Hepatocyte (in vitro differentiated cells): ENCODE results near the gene RAD51D. TPM values are rescaled to one million over a fixed set of nuclear protein-coding genes. Genes with fewer than 3 reads are reported as not detected.

Source experiments
- DNase-seq: peaks from one replicate; pipeline ENCODE4 v3.0.0-alpha.2; 2016; ENCODE audit warnings: low spot score
- H2AFZ ChIP-seq: fragments of 200-600 bp; sonication (generic); 2 replicates; pipeline ENCODE4 v1.6.0; 2016; ENCODE audit warnings: antibody characterized with exemption, mild to moderate bottlenecking
- H3K27ac ChIP-seq: fragments of 200-600 bp; sonication (generic); 2 replicates; pipeline ENCODE4 v1.5.1; 2016; ENCODE audit warnings: mild to moderate bottlenecking
- H3K27me3 ChIP-seq: fragments of 200-600 bp; sonication (generic); 2 replicates; pipeline ENCODE4 v1.6.1; 2016
- H3K36me3 ChIP-seq: fragments of 200-600 bp; sonication (generic); replicated peaks from 2 replicates; pipeline ENCODE4 v1.5.1; 2016; ENCODE audit warnings: low read depth; ENCODE audit not compliant: insufficient read depth
- H3K4me1 ChIP-seq: fragments of 200-600 bp; sonication (generic); 2 replicates; pipeline ENCODE4 v1.5.1; 2016; ENCODE audit warnings: mild to moderate bottlenecking, moderate library complexity; ENCODE audit not compliant: insufficient read depth
- H3K4me2 ChIP-seq: fragments of 200-600 bp; sonication (generic); 2 replicates; pipeline ENCODE4 v1.6.0; 2016
- H3K4me3 ChIP-seq: fragments of 200-600 bp; sonication (generic); 2 replicates; pipeline ENCODE4 v1.5.1; 2016; ENCODE audit warnings: mild to moderate bottlenecking
- H3K79me2 ChIP-seq: fragments of 200-600 bp; sonication (generic); 2 replicates; pipeline ENCODE4 v1.6.0; 2017; ENCODE audit warnings: mild to moderate bottlenecking
- H3K9me2 ChIP-seq: fragments of 200-600 bp; sonication (generic); replicated peaks from 2 replicates; pipeline ENCODE4 v1.6.0; 2017; ENCODE audit warnings: mild to moderate bottlenecking; ENCODE audit not compliant: insufficient read depth
- H3K9me3 ChIP-seq: fragments of 200-600 bp; sonication (generic); 2 replicates; pipeline ENCODE4 v1.5.1; 2016; ENCODE audit warnings: low read depth, mild to moderate bottlenecking
- H4K20me1 ChIP-seq: fragments of 200-600 bp; sonication (generic); 2 replicates; pipeline ENCODE4 v1.6.0; 2016; ENCODE audit warnings: mild to moderate bottlenecking; ENCODE audit not compliant: insufficient read depth, poor library complexity, severe bottlenecking
- EZH2 ChIP-seq: fragments of 200-600 bp; sonication (generic); IDR thresholded peaks from 2 replicates; pipeline ENCODE4 v1.6.1; 2016; ENCODE audit warnings: antibody characterized with exemption, mild to moderate bottlenecking, borderline replicate concordance
- EZH2phosphoT487 ChIP-seq: fragments of 200-600 bp; sonication (generic); IDR thresholded peaks from one replicate; pipeline ENCODE4 v1.6.1; 2018; ENCODE audit warnings: antibody characterized with exemption, mild to moderate bottlenecking, low read depth, moderate library complexity; ENCODE audit not compliant: unreplicated experiment, severe bottlenecking
- whole genome bisulfite sequencing: methylation state at CpG from one replicate; pipeline ENCODE4 v1.1.6; 2016; ENCODE audit warnings: low lambda C conversion rate; ENCODE audit errors: missing lambda C conversion rate; 5-methylcytosine and 5-hydroxymethylcytosine counted together
- polyA plus RNA-seq: library from polyadenylated mRNA; unstranded; fragments of >200 nt; fragmentation: Nextera tagmentation; extraction: Ambion mirVana; gene quantifications from 2 replicates; pipeline ENCODE4 v1.2.1, GENCODE V29; 2016
- total RNA-seq: library from RNA; depleted of rRNA; stranded (reverse); fragments of >200 nt; gene quantifications from 2 replicates; pipeline ENCODE4 v1.2.3, GENCODE V29; 2014
- TF ChIP-seq, protein P1 (sequence below): fragments of 200-600 bp; sonication (generic); IDR thresholded peaks from 2 replicates; pipeline ENCODE4 v1.5.1; 2016; ENCODE audit warnings: antibody characterized with exemption, mild to moderate bottlenecking; ENCODE audit not compliant: poor library complexity

RAD51D gene
- total and polyA plus RNA-seq, 2 experiments from 2014 or later, result 7.1 to 9.9 TPM

DNA sequence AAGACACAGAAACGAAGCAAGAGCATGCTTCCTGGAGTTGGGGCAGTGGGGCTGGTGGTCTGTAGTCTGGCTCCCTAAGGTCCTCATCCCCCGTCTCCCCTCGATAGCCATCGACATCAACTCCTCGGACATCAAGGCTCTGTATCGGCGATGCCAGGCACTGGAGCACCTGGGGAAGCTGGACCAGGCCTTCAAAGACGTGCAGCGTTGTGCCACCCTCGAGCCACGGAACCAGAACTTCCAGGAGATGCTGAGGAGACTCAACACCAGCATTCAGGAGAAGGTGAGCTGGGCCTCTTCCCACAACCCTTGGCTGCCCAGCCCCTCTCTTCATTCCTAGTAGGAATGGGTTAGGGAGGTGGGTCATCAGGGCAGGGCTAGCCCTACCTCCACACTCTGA lies 30.3 kb upstream of the RAD51D start:
- no peaks in the 10 kb centered on the region for H4K20me1 ChIP-seq
- H3K27me3 ChIP-seq, result no peaks in the 10 kb centered on the region
- no peaks in the 10 kb centered on the region for H3K79me2 ChIP-seq
- H2AFZ ChIP-seq, result no peak overlapping the region
- TF ChIP-seq EZH2phosphoT487 (no peak), EZH2 (no peak)
- TF ChIP-seq, protein P1, sequence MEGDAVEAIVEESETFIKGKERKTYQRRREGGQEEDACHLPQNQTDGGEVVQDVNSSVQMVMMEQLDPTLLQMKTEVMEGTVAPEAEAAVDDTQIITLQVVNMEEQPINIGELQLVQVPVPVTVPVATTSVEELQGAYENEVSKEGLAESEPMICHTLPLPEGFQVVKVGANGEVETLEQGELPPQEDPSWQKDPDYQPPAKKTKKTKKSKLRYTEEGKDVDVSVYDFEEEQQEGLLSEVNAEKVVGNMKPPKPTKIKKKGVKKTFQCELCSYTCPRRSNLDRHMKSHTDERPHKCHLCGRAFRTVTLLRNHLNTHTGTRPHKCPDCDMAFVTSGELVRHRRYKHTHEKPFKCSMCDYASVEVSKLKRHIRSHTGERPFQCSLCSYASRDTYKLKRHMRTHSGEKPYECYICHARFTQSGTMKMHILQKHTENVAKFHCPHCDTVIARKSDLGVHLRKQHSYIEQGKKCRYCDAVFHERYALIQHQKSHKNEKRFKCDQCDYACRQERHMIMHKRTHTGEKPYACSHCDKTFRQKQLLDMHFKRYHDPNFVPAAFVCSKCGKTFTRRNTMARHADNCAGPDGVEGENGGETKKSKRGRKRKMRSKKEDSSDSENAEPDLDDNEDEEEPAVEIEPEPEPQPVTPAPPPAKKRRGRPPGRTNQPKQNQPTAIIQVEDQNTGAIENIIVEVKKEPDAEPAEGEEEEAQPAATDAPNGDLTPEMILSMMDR, result no peak
- no peak overlapping the region for H3K27ac ChIP-seq
- no peaks in the 10 kb centered on the region for H3K9me3 ChIP-seq
- no peak overlapping the region for H3K4me3 ChIP-seq
- H3K9me2 ChIP-seq, result no peaks in the 10 kb centered on the region
- H3K4me2 ChIP-seq, result no peak overlapping the region
- peaks cover 3% of the 10 kb centered on the region for H3K4me1 ChIP-seq
- no peaks in the 10 kb centered on the region for H3K36me3 ChIP-seq
- no peak for DNase-seq
- WGBS, result 98% methylated on average over 11 of the region's 11 CpGs

DNA sequence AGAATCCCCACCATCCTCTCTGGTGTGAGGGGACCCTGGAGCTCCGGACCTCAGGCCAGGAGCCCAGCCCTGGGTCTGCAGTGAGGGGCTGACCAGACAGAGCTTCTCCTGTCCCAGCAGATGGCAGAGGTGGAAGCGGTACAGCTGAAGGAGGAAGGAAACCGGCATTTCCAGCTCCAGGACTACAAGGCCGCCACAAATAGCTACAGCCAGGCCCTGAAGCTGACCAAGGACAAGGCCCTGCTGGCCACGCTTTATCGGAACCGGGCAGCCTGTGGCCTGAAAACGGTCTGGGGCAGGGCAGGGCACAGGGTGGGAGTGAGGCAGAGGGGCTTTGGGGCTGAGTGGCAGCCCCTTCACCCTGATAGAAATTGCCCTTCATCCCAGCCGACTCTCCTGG lies 28.5 kb upstream of the RAD51D start:
- WGBS, result 74% methylated on average over 9 of the region's 9 CpGs
- Histone ChIP-seq H4K20me1 (no peaks in the 10 kb centered on the region), H3K36me3 (no peaks in the 10 kb centered on the region), H3K27me3 (no peaks in the 10 kb centered on the region), H3K9me2 (no peaks in the 10 kb centered on the region), H3K79me2 (no peaks in the 10 kb centered on the region), H3K9me3 (no peaks in the 10 kb centered on the region), H3K27ac (no peak overlapping the region), H3K4me1 (no peaks in the 10 kb centered on the region), H3K4me3 (no peak overlapping the region), H3K4me2 (no peak overlapping the region), H2AFZ (no peak overlapping the region)
- TF ChIP-seq, protein P1, result no peak
- TF ChIP-seq EZH2phosphoT487, result no peak
- TF ChIP-seq EZH2, result no peak
- DNase-seq, result no peak

DNA sequence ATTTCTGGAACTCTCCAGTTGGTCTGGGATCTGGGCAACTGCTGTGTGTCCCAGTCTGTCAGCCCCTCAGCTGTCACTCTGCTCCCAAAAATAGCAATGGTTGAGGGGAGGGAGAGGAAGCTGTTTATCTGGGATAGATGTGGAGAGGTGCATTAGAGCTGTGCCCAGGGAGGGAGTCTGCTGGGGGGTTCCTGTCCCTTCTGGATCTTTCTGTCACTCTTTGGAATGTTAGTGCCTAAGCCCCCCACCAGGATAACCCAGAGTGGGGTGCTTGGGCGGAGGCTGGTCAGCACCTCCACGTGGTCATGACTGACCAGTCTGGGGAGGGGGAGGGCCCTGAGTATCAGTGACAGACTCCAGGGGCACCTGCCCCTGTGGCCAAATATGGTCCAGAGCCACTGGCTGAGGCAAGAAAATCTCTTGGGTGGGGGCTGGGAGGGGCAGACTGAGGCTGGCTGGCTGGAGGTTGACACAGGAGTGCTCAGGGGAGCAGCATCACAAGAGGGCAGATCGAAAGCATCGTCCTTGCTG lies 27.8 kb upstream of the RAD51D start, which contains the start of gene UNC45B:
Gene UNC45B (plus strand): TSS at position 443 of the 531 bp plus-strand sequence. CDS start 447 bp downstream, outside the sequence.
- Histone ChIP-seq H3K9me2 (no peaks in the 10 kb centered on the region), H3K4me2 (no peak within 1 kb of the TSS), H3K79me2 (no peaks in the 10 kb centered on the region), H3K4me1 (no peaks in the 10 kb centered on the region), H3K9me3 (no peaks in the 10 kb centered on the region), H3K36me3 (no peaks in the 10 kb centered on the region), H2AFZ (no peak within 1 kb of the TSS), H3K27ac (no peak within 1 kb of the TSS), H4K20me1 (no peaks in the 10 kb centered on the region), H3K27me3 (no peaks in the 10 kb centered on the region), H3K4me3 (no peak within 1 kb of the TSS)
- DNase-seq, result no peak
- TF ChIP-seq EZH2, result no peak
- TF ChIP-seq, protein P1, result no peak
- TF ChIP-seq EZH2phosphoT487, result no peak
- WGBS, result 62% methylated on average over 4 of the region's 4 CpGs
